Testis (tissue), 3 donors: ENCODE data around the gene EML4. TPM values are rescaled to one million over a fixed set of nuclear protein-coding genes. Genes with fewer than 3 reads are reported as not detected.

Source experiments
- DNase-seq: peaks from one replicate; pipeline ENCODE4 v3.0.0-alpha.2; 2019
- H3K27ac ChIP-seq, 2 donors: fragments of 200-600 bp; sonication (generic); one replicate each; pipeline ENCODE4 v1.5.1; 2019
- H3K27me3 ChIP-seq: fragments of 200-600 bp; sonication (generic); one replicate; pipeline ENCODE4 v1.5.1; 2019
- H3K36me3 ChIP-seq: fragments of 200-600 bp; sonication (generic); one replicate; pipeline ENCODE4 v1.5.1; 2017; ENCODE audit warnings: low read depth; ENCODE audit errors: missing control alignments
- H3K4me1 ChIP-seq: fragments of 200-600 bp; sonication (generic); one replicate; pipeline ENCODE4 v1.5.1; 2019
- H3K4me3 ChIP-seq, 2 donors: fragments of 200-600 bp; sonication (generic); one replicate each; pipeline ENCODE4 v1.5.1; 2017 to 2019
- H3K9me3 ChIP-seq: fragments of 200-600 bp; sonication (generic); one replicate; pipeline ENCODE4 v1.5.1; 2017
- CTCF ChIP-seq, 3 experiments: fragments of 450-650 bp in 2 of 3; fragments of 200-600 bp in 1 of 3; sonication (generic) in 1 of 3; IDR thresholded peaks; one replicate each; pipeline ENCODE4 v1.5.1; 2016 to 2019; ENCODE audit warnings: antibody characterized with exemption in 3 of 3, mild to moderate bottlenecking in 2 of 3, moderate library complexity in 1 of 3
- POLR2A ChIP-seq: fragments of 450-650 bp; IDR thresholded peaks from one replicate; pipeline ENCODE4 v1.6.1; 2017; ENCODE audit warnings: antibody characterized with exemption, mild to moderate bottlenecking, moderate library complexity
- WGBS, 2 donors: methylation state at CpG; one replicate each; pipeline ENCODE4 v1.1.5; 2018; 5-methylcytosine and 5-hydroxymethylcytosine counted together
- intact Hi-C: fragments of 100-400 bp; cut with DNase I; formaldehyde crosslinking; loops from one replicate; pipeline ENCODE4 v1.15.1; 2023; ENCODE audit warnings: low total_unique reads
- polyA plus RNA-seq: library from polyadenylated mRNA; stranded (reverse); fragments of 350-450 nt; fragmentation: Illumina TruSeq; extraction: RNeasy Lipid Tissue Mini Kit (QIAGEN cat#74804); gene quantifications from one replicate; pipeline ENCODE4 v1.2.3, GENCODE V29; 2014; ENCODE audit warnings: low read depth, low replicate concordance; ENCODE audit not compliant: insufficient read depth
- total RNA-seq, 2 donors: library from RNA; depleted of rRNA; stranded (reverse); fragments of >200 nt; gene quantifications; one replicate each; pipeline ENCODE4 v1.2.3, GENCODE V29; 2016

Gene EML4
- total and polyA plus RNA-seq, 3 donors from 2014 or later = 49.0 to 71.0 (median 67.1) TPM

- H3K9me3 ChIP-seq = no peaks in the 10 kb centered on the region
- TF ChIP-seq CTCF (IDR thresholded peaks at IDR 0.05) (no peak), POLR2A (no peak)
- H3K36me3 ChIP-seq = no peaks in the 10 kb centered on the region
- no peaks in the 10 kb centered on the region for H3K27me3 ChIP-seq
- no peak overlapping the region for H3K27ac ChIP-seq
- 76 to 96% methylated on average over 5 of the region's 5 CpGs for WGBS, 2 donors
- no peak overlapping the region for H3K4me3 ChIP-seq
- no peak for DNase-seq
- intact Hi-C loops = no loop called here
- no peaks in the 10 kb centered on the region for H3K4me1 ChIP-seq
Measured at GRCh38 chr2:42217914-42218313, 48.8 kb downstream of the EML4 start.

- WGBS, 2 donors = 93 to 94% methylated on average over 3 of the region's 3 CpGs
- Histone ChIP-seq H3K27ac (no peak overlapping the region), H3K27me3 (no peaks in the 10 kb centered on the region), H3K4me3 (no peak overlapping the region), H3K9me3 (no peaks in the 10 kb centered on the region), H3K4me1 (no peaks in the 10 kb centered on the region), H3K36me3 (no peaks in the 10 kb centered on the region)
- no peak for TF ChIP-seq POLR2A
- no peak for TF ChIP-seq CTCF (IDR thresholded peaks at IDR 0.05)
- DNase-seq = no peak
- intact Hi-C loops = no loop called here
Measured at GRCh38 chr2:42218712-42219111, 49.6 kb downstream of the EML4 start.

DNA sequence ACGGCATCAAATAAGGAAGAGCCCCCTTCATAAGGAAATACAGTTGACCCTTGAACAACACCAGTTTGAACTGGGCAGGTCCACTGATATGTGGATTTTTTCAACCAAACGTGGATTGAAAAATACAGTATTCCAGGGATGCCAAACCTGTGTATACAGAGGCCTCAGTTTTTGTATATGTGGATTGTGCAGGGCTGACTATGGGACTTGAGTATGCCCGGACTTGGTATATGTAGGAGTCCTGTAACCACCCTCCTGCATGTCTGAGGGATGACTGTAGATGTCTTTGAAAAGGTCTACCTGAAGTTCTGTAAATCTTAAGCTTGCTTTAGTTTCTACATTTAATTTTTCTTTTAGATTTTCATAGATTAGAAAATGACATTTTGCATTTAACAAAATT lies 50.0 kb downstream of the EML4 start:
- H3K4me3 ChIP-seq = no peak overlapping the region

DNA sequence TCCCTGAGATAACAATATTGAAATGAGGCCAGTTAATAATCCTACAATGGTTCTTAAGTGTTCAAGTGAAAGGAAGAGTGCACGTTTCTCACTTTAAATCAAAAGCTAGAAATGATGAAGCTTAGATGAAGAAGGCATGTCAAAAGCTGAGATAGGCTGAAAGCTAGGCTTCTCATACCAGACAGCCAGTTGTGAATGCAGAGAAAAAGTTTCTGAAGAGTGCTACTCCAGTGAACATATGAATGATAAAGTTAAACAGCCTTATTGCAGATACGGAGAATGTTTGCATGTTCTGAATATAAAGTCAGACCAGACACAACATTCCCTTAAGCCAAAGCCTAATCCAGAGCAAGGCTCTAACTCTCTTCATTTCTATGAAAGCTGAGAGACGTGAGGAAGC lies 51.4 kb downstream of the EML4 start:
- whole genome bisulfite sequencing, 2 donors = 60 to 64% methylated on average over 3 of the region's 3 CpGs
- Histone ChIP-seq H3K27me3 (no peaks in the 10 kb centered on the region), H3K4me3 (no peak overlapping the region), H3K36me3 (no peaks in the 10 kb centered on the region), H3K9me3 (no peaks in the 10 kb centered on the region), H3K27ac (no peak overlapping the region), H3K4me1 (no peaks in the 10 kb centered on the region)
- intact Hi-C loops = no loop called here
- DNase-seq = no peak
- TF ChIP-seq POLR2A (no peak), CTCF (IDR thresholded peaks at IDR 0.05) (no peak)

More for the DNA sequence above, 50.0 kb downstream of the EML4 start:
- no peaks in the 10 kb centered on the region for H3K4me1 ChIP-seq
- no peaks in the 10 kb centered on the region for H3K27me3 ChIP-seq
- no peaks in the 10 kb centered on the region for H3K9me3 ChIP-seq
- TF ChIP-seq POLR2A (no peak), CTCF (IDR thresholded peaks at IDR 0.05) (no peak)
- DNase-seq = no peak
- no peak overlapping the region for H3K27ac ChIP-seq
- no peaks in the 10 kb centered on the region for H3K36me3 ChIP-seq
- 92 to 94% methylated on average over 3 of the region's 3 CpGs for WGBS, 2 donors
- intact Hi-C loops = no loop called here

DNA sequence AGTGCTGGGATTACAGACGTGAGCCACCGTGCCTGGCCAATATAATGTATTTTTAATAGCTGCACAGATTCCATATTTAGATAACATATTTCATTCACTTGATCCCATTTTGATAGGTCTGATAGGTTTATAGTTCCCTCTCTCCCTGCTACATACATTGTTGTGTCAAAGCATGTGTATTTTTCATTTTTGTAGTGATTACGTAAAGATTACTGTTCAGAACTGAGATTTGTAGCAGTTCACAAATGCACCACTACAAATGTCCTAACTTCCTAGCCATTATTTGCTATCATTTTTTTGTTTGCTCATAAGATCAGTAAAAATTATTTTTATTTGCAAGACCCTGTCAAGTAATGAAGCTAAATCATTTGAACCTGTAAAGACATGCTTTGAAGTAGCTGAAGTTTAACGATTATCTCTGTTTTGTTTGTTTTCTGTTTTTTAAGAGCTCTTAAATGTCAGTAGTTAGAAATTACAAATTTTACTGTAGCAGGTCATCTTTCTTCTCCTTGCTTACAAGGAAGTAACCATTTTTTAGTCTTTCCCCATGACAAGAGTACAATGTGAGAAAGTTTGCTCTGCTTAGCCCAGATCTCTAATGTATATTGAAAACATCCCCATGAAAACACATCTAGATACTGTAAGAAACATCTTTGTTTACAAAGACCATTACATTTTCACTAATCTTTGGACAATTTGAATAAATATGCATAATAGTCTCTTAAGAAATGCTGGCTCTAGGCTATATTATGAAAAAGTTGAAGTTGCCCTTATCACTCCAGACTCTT lies 54.1 kb downstream of the EML4 start:
- Histone ChIP-seq H3K4me1 (no peaks in the 10 kb centered on the region), H3K27ac (no peak overlapping the region), H3K4me3 (no peak overlapping the region), H3K9me3 (no peaks in the 10 kb centered on the region), H3K36me3 (no peaks in the 10 kb centered on the region), H3K27me3 (no peaks in the 10 kb centered on the region)
- intact Hi-C loops = no loop called here
- no peak for TF ChIP-seq POLR2A
- no peak for TF ChIP-seq CTCF (IDR thresholded peaks at IDR 0.05)
- 84 to 86% methylated on average over 4 of the region's 4 CpGs for WGBS, 2 donors
- no peak for DNase-seq
